Activated CD4-positive, alpha-beta T cell treated with anti-CD3 and anti-CD28 coated beads, Interleukin-2, amount 50 U/mL, for 48 hours (primary cell): ENCODE results near the gene TESK2.

ENCODE experiments used
- DNase-seq, 2 experiments: peaks; one replicate each; pipeline ENCODE4 v3.0.0-alpha.2; 2020

TESK2 gene

GRCh38 chr1:45334308-45335245 lies 156.4 kb downstream of the TESK2 start:
- DNase-seq = no peak

DNA sequence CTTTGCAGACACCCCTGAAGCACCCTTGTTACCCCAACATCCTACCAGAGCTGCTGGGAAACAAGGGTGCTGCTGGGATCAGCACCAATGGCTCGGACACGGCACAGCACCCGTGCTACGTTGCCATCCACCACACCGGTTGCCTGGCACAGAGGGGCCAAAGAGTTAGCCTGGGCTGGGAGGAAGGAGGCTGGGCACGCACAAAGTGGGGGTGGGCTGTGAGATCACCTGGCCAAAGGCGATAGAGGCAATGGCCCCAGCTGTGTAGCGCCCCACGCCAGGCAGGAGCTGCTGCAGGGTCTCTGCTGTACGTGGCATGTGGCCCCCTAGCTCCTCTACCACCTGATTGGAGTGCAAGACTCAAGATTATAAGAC lies 158.6 kb downstream of the TESK2 start:
- no peak for DNase-seq

GRCh38 chr1:45331436-45332345 lies 159.3 kb downstream of the TESK2 start:
- DNase-seq = no peak

- no peak for DNase-seq
Measured at GRCh38 chr1:45329445-45329844, 161.5 kb downstream of the TESK2 start.

DNA sequence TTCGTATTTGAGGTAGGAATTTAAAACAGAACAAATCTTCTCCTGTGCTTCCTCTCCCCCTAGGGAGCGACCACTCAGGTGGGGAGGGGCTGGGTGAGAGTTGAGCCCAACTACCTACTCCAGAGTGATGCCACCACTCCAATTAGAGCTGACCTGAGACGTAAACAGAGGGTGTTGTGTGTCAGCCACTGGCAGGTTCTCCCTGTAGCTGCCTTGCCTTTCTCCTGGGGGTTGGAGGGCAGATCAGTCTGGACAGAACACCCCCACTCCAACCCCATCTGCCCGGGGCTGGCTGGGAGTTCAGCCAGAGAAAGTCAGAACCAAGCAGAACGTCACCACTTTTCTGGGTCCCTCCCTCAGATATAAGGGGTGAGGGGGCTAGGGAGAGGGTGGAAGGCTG lies 162.3 kb downstream of the TESK2 start:
- no peak for DNase-seq

- DNase-seq = no peak
Measured at GRCh38 chr1:45327644-45328515, 163.1 kb downstream of the TESK2 start.

DNA sequence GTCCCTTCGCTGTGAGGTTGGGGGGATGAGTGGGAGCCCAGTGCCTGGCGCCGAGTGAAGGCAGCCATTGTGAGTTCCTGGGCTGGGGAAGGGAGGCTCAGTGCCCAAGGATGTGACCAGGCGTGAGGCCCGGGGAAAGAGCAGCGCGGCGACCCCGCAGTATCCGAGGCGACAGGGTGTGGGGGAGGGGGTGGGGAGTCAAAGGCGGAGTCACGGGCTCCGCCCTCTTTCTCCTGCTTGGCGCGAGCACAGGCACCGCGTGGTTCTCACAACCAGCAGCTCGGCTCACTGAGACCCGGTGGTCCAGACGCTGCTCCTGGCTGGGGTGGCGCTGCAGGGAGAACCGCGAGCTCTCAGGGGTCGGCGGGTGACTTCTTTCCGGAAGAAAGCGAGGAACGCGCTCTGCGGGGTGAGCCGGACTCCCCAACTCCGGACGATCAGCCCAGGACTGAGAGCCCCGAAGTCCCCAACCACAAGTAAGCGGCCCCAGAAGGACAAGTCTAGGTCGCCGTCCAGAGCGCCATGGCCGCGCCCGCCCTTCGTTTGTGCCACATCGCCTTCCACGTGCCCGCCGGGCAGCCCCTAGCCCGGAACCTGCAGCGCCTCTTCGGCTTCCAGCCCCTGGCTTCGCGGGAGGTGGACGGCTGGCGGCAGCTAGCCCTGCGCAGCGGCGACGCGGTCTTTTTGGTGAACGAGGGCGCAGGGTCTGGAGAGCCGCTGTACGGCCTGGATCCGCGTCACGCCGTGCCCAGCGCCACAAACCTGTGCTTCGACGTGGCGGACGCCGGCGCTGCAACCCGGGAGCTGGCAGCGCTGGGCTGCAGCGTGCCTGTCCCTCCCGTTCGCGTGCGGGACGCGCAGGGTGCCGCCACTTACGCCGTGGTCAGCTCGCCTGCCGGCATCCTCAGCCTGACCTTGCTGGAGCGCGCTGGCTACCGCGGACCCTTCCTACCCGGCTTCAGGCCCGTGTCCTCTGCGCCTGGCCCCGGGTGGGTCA lies 164.0 kb downstream of the TESK2 start, which contains the start of gene HPDL:
HPDL (plus strand) TSS at position 269 of the 997 bp plus-strand sequence; CDS start at position 523, 254 bp downstream.
- DNase-seq = peak; percentile 79 to 83

GRCh38 chr1:45325851-45326506 lies 165.0 kb downstream of the TESK2 start:
- DNase-seq = no peak

DNA sequence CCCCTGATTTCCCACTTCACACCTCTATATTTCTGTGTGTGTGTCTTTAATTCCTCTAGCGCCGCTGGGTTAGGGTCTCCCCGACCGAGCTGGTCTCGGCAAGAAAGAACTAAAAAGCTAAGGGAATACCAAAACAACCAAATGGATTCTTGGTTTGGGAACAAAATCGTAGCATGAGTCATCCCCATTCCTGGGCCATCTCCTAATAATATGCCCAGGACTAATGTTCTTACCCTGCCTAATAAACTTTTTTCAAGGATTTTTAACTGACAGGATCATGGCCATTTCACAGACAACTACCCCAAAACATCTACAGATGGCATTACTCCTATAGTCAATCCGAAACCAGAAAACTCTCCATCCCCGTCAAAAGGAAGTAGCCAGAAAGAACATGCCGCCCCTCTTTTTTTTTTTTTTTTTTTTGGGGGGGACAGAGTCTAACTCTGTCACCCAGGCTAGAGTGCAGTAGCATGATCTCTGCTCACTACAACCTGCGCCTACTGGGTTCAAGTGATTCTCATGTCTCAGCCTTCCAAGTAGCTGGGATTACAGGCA lies 168.4 kb downstream of the TESK2 start:
- no peak for DNase-seq

DNA sequence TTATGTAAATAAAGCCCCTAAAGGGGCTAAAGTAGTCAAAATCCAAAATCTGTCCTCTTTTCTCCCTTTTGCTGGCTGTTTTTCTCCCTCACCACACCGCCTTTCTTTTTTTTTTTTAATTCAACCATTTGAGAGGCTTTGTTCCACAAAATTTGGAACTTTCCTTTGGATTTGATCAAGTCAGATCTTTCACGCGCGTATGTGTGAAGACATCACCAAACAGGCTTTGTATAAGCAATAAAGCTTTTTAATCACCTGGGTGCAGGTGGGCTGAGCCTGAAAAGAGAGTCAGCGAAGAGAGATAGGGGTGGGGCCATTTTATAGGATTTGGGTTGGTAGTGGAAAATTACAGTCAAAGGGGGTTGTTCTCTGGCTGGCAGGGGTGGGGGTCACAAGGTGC lies 169.5 kb downstream of the TESK2 start:
- DNase-seq = no peak

GRCh38 chr1:45319761-45320160 lies 171.2 kb downstream of the TESK2 start:
- no peak for DNase-seq

DNA sequence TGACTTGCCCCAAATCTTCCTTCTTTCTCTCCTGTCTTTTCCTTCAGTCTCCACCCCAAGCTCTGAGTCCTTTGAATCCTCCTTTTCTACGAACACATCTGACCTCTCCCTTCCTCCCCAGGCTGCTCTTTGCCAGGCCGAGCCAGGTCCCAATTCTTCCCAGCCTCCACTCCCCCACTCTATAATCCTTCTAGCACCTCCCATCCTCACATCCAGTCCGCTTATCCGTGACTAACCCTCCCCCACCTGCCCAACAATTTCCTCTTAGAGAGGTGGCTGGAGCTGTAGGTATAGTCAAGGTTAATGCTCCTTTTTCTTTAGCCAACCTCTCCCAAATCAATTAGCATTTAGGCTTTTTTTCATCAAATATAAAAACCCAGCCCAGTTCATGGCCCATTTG lies 173.8 kb downstream of the TESK2 start:
- DNase-seq = no peak

- DNase-seq = no peak
Measured at GRCh38 chr1:45314266-45314665, 176.7 kb downstream of the TESK2 start.

DNA sequence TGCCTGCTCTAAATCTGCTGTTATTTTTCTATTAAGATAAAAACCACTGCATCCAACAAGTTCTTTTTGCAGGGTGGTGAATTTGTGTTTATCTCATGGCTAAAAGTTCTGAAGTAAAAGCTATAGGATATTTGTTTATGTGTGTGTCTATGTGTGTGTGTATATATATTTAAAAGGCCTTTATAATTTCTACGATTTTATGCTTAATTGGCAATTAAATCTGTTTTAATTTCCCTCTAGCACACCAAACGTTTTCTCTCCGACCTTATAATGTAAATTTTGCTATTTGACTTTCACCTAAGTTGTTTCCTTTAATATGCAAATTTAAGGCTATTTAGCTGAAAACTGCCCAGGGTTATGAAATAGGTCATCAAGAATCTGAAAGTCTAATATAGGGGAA lies 184.1 kb downstream of the TESK2 start:
- DNase-seq = no peak

DNA sequence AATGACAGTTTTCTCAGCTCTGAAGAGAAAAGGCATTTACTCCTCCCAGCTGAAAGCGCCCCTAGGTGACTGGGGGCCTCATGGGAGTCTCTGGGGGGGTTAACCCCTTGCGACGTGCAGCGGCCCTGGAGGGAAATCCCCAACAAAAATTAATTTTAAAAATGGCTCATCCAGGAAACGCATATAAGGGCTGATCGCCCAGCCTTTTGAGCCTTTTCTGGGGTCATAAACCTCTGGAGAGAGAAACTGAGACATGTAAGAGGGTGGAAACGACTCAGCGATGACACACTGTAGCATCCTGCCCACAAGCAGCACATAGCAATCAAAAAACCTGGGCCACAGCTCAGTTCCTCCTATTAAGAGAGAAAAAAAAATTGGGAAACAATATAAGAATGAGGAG lies 184.6 kb downstream of the TESK2 start:
- peak; percentile 47 to 61 for DNase-seq

GRCh38 chr1:45305231-45305630 lies 185.7 kb downstream of the TESK2 start:
- DNase-seq = no peak

- DNase-seq = peak in 1 of 2 experiments; percentile 31
Measured at GRCh38 chr1:45304311-45305081, 186.5 kb downstream of the TESK2 start.

GRCh38 chr1:45303520-45304310 lies 187.2 kb downstream of the TESK2 start:
- DNase-seq = peak; percentile 100
